Right atrium auricular region (tissue), 2 donors: ENCODE measurements around the gene TMEM184B. TPM values are rescaled to one million over a fixed set of nuclear protein-coding genes. Genes with fewer than 3 reads are reported as not detected.
A peak's percentile ranks its signal among the peaks of the same experiment; 100 is the strongest.

Experiments used
- DNase-seq: peaks from one replicate; pipeline ENCODE4 v3.0.0-alpha.2; 2019; ENCODE audit warnings: low spot score
- H3K27ac ChIP-seq, 2 donors: fragments of 200-600 bp; sonication (generic); 1 replicate in 1 of 2; 2 replicates in 1 of 2; pipeline ENCODE4 v1.5.1; 2016 to 2019
- H3K27me3 ChIP-seq, 2 donors: fragments of 200-600 bp; sonication (generic); one replicate each; pipeline versions ENCODE4 v1.5.1 to v1.6.0; 2017 to 2019
- H3K36me3 ChIP-seq: fragments of 200-600 bp; sonication (generic); one replicate; pipeline ENCODE4 v1.5.1; 2016
- H3K4me1 ChIP-seq, 2 donors: fragments of 200-600 bp; sonication (generic); one replicate each; pipeline versions ENCODE4 v1.5.1 to v1.6.0; 2017 to 2019
- H3K4me3 ChIP-seq, 2 donors: fragments of 200-600 bp; sonication (generic); 1 replicate in 1 of 2; 2 replicates in 1 of 2; pipeline ENCODE4 v1.5.1; 2017 to 2019; ENCODE audit warnings: mild to moderate bottlenecking in 1 of 2, moderate library complexity in 1 of 2
- H3K9me3 ChIP-seq, 2 donors: fragments of 200-600 bp; sonication (generic); one replicate each; pipeline ENCODE4 v1.5.1; 2019
- total RNA-seq, 2 donors: library from RNA; depleted of rRNA; stranded (reverse); fragments of >200 nt; gene quantifications; one replicate each; pipeline ENCODE4 v1.1.0, GENCODE V29; 2016
- TF ChIP-seq, protein P1 (sequence below), 2 donors: fragments of 200-600 bp; sonication (generic); IDR thresholded peaks; one replicate each; pipeline ENCODE4 v1.5.1; 2019; ENCODE audit warnings: antibody characterized with exemption in 2 of 2

Gene TMEM184B
- total RNA-seq, 2 donors from 2014 or later, result 51.2 to 76.1 TPM

DNA sequence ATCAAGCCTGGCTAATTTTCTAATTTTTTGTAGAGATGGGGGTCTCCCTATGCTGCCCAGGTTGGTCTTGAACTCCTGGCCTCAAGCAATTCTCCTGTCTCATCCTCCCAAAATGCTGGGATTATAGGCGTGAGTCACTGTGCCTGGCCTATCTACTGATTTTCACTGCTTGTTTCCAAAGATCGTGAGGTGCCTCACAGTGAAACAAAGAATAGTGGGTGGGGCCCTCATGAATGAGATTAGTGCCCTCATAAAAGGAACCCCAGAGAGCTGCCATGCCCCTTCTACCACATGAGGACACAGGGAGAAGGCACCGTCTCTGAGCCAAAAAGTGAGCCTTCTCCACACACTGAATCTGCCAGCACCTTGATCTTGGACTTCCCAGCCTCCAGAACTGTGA lies 23.5 kb downstream of the TMEM184B start:
- peaks cover 0 to 54% of the 10 kb centered on the region in 2 donors for H3K4me1 ChIP-seq
- no peak overlapping the region for H3K27ac ChIP-seq
- no peaks in the 10 kb centered on the region for H3K9me3 ChIP-seq
- no peak for DNase-seq
- peaks cover 32% of the 10 kb centered on the region for H3K36me3 ChIP-seq
- no peaks in the 10 kb centered on the region for H3K27me3 ChIP-seq
- TF ChIP-seq, protein P1, sequence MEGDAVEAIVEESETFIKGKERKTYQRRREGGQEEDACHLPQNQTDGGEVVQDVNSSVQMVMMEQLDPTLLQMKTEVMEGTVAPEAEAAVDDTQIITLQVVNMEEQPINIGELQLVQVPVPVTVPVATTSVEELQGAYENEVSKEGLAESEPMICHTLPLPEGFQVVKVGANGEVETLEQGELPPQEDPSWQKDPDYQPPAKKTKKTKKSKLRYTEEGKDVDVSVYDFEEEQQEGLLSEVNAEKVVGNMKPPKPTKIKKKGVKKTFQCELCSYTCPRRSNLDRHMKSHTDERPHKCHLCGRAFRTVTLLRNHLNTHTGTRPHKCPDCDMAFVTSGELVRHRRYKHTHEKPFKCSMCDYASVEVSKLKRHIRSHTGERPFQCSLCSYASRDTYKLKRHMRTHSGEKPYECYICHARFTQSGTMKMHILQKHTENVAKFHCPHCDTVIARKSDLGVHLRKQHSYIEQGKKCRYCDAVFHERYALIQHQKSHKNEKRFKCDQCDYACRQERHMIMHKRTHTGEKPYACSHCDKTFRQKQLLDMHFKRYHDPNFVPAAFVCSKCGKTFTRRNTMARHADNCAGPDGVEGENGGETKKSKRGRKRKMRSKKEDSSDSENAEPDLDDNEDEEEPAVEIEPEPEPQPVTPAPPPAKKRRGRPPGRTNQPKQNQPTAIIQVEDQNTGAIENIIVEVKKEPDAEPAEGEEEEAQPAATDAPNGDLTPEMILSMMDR (IDR thresholded peaks at IDR 0.05), result no peak
- no peak overlapping the region for H3K4me3 ChIP-seq

DNA sequence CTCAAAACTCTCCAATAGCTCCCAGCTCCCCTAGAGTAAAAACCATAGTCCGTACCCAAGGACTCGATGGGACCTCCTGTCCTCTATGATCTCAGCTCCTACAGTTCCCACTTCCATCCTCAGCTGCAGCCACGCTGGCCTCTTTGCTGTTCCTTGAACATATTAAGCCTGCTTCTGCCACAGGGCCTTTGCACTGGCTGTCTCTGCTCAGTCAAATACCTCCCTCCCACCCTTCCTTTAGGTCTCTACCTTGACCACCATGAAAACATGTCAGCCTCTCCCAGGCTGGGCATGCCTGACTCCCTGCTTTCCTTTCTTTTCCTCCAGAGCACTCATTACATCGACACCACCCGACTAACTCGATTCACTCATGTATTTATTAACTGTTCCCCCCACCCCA lies 24.5 kb downstream of the TMEM184B start:
- peaks cover 0 to 57% of the 10 kb centered on the region in 2 donors for H3K4me1 ChIP-seq
- H3K27ac ChIP-seq, result peak overlapping the region; percentile 76 to 78
- no peak overlapping the region for H3K4me3 ChIP-seq
- TF ChIP-seq, protein P1 (IDR thresholded peaks at IDR 0.05), result no peak
- H3K9me3 ChIP-seq, result no peaks in the 10 kb centered on the region
- no peak for DNase-seq
- H3K36me3 ChIP-seq, result peaks cover 38% of the 10 kb centered on the region
- H3K27me3 ChIP-seq, result no peaks in the 10 kb centered on the region

DNA sequence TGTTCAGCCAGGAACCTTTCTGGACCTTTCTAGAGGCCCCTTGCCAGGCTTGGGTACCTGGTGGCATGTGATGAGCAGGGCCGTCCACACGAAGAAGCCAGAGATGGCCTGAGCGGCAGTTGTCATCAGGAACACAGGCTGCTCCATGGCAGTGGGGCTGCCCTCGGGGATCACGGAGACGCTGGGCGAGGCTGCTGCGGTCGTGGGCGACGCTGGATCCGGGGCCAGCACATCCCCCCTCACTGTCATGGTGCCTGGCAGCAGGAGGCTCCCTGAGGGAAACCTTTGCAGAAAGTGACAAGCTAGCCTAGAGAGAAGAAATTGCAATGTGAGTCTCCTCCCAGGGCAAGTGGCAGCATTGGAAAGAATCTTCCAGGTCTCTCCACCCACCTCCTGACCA lies 25.1 kb downstream of the TMEM184B start:
- DNase-seq, result no peak
- peaks cover 38% of the 10 kb centered on the region for H3K36me3 ChIP-seq
- peak overlapping the region; percentile 76 to 78 for H3K27ac ChIP-seq
- H3K9me3 ChIP-seq, result no peaks in the 10 kb centered on the region
- H3K4me1 ChIP-seq, result peaks cover 0 to 61% of the 10 kb centered on the region in 2 donors
- TF ChIP-seq, protein P1 (IDR thresholded peaks at IDR 0.05), result no peak
- H3K4me3 ChIP-seq, result no peak overlapping the region
- no peaks in the 10 kb centered on the region for H3K27me3 ChIP-seq

DNA sequence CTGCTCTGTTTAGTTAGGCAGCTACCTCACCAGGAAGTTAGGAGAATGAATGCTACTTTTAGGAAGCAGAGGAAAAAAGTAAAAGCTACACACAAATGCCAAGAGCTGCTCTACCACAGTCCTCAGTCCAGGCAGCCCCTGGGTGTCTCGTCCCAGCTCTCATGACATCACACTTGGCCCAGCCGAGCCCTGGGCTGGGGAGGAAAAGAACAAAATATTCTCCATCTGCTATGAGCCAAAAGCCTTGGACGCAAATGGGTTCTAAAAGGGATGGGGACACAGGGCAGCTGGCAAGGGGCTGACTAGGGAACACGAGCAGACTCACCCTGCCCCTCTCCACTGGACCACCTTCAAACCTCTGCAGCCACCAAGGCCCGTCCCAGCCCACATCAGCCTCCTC lies 26.1 kb downstream of the TMEM184B start:
- H3K27me3 ChIP-seq, result no peaks in the 10 kb centered on the region
- peaks cover 38% of the 10 kb centered on the region for H3K36me3 ChIP-seq
- peak; percentile 81 for DNase-seq

DNA sequence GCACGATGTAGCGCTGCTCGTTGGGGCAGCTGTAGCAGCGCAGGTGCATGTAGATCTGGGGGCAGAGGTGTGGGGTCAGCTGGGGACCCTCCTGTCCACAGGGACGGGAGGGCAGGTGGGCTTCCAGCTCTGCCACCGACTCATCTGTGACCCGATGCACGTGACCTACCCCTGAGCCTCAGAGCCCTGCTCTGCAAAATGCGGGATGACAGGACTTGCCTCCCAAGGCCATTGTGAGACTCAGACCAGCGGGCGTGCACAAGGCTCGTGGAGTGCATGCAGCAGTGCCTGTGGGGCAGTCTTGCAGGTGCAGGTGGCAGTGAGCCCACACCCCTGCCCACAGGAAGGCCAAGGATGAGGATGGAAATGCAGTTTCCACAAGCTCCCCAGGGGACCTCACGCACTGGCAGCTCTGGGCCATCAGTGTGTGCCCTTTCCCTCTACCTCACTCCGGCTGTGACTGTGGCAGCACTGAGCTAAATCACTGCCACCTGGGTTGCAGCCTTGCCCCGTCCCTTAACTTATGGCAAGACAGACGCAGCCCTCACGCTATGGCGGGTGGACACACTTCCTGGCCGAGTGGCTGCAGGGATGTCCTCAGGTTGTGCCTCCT lies 26.7 kb downstream of the TMEM184B start:
- H3K36me3 ChIP-seq, result peaks cover 38% of the 10 kb centered on the region
- no peak overlapping the region for H3K4me3 ChIP-seq
- peak overlapping the region; percentile 76 to 78 for H3K27ac ChIP-seq
- no peaks in the 10 kb centered on the region for H3K9me3 ChIP-seq
- H3K4me1 ChIP-seq, result peaks cover 0 to 58% of the 10 kb centered on the region in 2 donors
- no peaks in the 10 kb centered on the region for H3K27me3 ChIP-seq
- TF ChIP-seq, protein P1 (IDR thresholded peaks at IDR 0.05), result no peak
- no peak for DNase-seq

More for the DNA sequence above, 26.1 kb downstream of the TMEM184B start:
- TF ChIP-seq, protein P1 (IDR thresholded peaks at IDR 0.05), result no peak
- Histone ChIP-seq H3K27ac (peak overlapping the region; percentile 76 to 78), H3K4me3 (no peak overlapping the region), H3K9me3 (no peaks in the 10 kb centered on the region), H3K4me1 (peaks cover 0 to 64% of the 10 kb centered on the region in 2 donors)

DNA sequence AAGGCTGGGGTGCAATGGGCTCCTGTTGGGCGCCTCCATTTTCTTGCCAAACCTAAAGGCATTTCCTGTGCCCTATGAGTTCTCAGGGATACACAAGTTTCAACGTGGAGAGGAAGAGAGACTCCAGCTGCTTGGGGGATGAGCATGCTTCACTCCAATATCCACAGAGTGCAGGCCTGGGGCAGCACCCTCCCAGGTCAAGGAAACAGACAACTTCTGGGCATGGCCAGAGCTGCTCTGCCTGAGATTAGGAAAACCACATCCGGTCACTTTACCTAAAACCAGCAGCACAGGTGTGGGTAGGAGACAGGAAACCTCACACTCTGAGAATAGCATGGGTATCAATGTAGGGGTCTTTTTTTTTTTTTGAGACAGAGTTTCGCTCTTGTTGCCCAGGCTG lies 28.7 kb downstream of the TMEM184B start:
- no peak overlapping the region for H3K4me3 ChIP-seq
- TF ChIP-seq, protein P1 (IDR thresholded peaks at IDR 0.05), result no peak
- H3K9me3 ChIP-seq, result no peaks in the 10 kb centered on the region
- H3K27me3 ChIP-seq, result no peaks in the 10 kb centered on the region
- DNase-seq, result no peak
- H3K27ac ChIP-seq, result peak overlapping the region; percentile 66 to 67
- H3K4me1 ChIP-seq, result peaks cover 0 to 59% of the 10 kb centered on the region in 2 donors
- H3K36me3 ChIP-seq, result peaks cover 38% of the 10 kb centered on the region
